ENCODE data around the gene TRIM32. TPM values are rescaled to one million over a fixed set of nuclear protein-coding genes. Genes with fewer than 3 reads are reported as not detected.

TRIM32 gene
- total RNA-seq, 4 donors from 2014 or later, result 15.8 to 20.3 (median 20.0) TPM

- Histone ChIP-seq H3K27ac (no peak overlapping the region), H3K36me3 (no peaks in the 10 kb centered on the region), H3K4me1 (no peaks in the 10 kb centered on the region), H3K9me3 (no peaks in the 10 kb centered on the region), H3K4me3 (replicated peaks in 1 of 3) (no peak overlapping the region), H3K27me3 (no peaks in the 10 kb centered on the region)
- DNase-seq, result no peak
- intact Hi-C loops (cut with DNase I), result no loop called here
- WGBS, 2 donors, result 67 to 78% methylated on average over 4 of the region's 4 CpGs
- TF ChIP-seq CTCF (IDR thresholded peaks at IDR 0.05) (no peak), POLR2A (IDR thresholded peaks at IDR 0.05) (no peak)
Measured at GRCh38 chr9:116713271-116713670, 26.2 kb downstream of the TRIM32 start.

GRCh38 chr9:116715751-116716150 is 28.6 kb downstream of the TRIM32 start:
- no peaks in the 10 kb centered on the region for H3K27me3 ChIP-seq
- H3K4me1 ChIP-seq, result no peaks in the 10 kb centered on the region
- no peaks in the 10 kb centered on the region for H3K36me3 ChIP-seq
- no peaks in the 10 kb centered on the region for H3K9me3 ChIP-seq
- 83 to 96% methylated on average over 1 of the region's 1 CpG for WGBS, 2 donors
- no peak for TF ChIP-seq CTCF (IDR thresholded peaks at IDR 0.05)
- TF ChIP-seq POLR2A (IDR thresholded peaks at IDR 0.05), result no peak
- H3K4me3 ChIP-seq (replicated peaks in 1 of 3), result no peak overlapping the region
- DNase-seq, result no peak
- intact Hi-C loops (cut with DNase I), result no loop called here
- no peak overlapping the region for H3K27ac ChIP-seq

GRCh38 chr9:116716438-116716837 is 29.3 kb downstream of the TRIM32 start:
- no peak for TF ChIP-seq CTCF (IDR thresholded peaks at IDR 0.05)
- TF ChIP-seq POLR2A (IDR thresholded peaks at IDR 0.05), result no peak
- no peaks in the 10 kb centered on the region for H3K4me1 ChIP-seq
- DNase-seq, result no peak
- no peaks in the 10 kb centered on the region for H3K27me3 ChIP-seq
- no peak overlapping the region for H3K4me3 ChIP-seq (replicated peaks in 1 of 3)
- no peaks in the 10 kb centered on the region for H3K36me3 ChIP-seq
- H3K9me3 ChIP-seq, result no peaks in the 10 kb centered on the region
- H3K27ac ChIP-seq, result no peak overlapping the region
- intact Hi-C loops (cut with DNase I), result no loop called here

- TF ChIP-seq POLR2A (IDR thresholded peaks at IDR 0.05) (no peak), CTCF (IDR thresholded peaks at IDR 0.05) (no peak)
- H3K4me1 ChIP-seq, result no peaks in the 10 kb centered on the region
- no peak overlapping the region for H3K4me3 ChIP-seq (replicated peaks in 1 of 3)
- no peak for DNase-seq
- no peak overlapping the region for H3K27ac ChIP-seq
- 27 to 42% methylated on average over 7 of the region's 7 CpGs for WGBS, 2 donors
- no peaks in the 10 kb centered on the region for H3K27me3 ChIP-seq
- no peaks in the 10 kb centered on the region for H3K9me3 ChIP-seq
- H3K36me3 ChIP-seq, result no peaks in the 10 kb centered on the region
- intact Hi-C loops (cut with DNase I), result no loop called here
Measured at GRCh38 chr9:116717150-116717549, 30.0 kb downstream of the TRIM32 start.

- TF ChIP-seq POLR2A (IDR thresholded peaks at IDR 0.05), result no peak
- no peak for TF ChIP-seq CTCF (IDR thresholded peaks at IDR 0.05)
- no peak for DNase-seq
- intact Hi-C loops (cut with DNase I), result no loop called here
- no peak overlapping the region for H3K27ac ChIP-seq
- 90 to 91% methylated on average over 4 of the region's 4 CpGs for WGBS, 2 donors
- H3K4me1 ChIP-seq, result no peaks in the 10 kb centered on the region
- H3K27me3 ChIP-seq, result no peaks in the 10 kb centered on the region
- no peak overlapping the region for H3K4me3 ChIP-seq (replicated peaks in 1 of 3)
- no peaks in the 10 kb centered on the region for H3K36me3 ChIP-seq
- H3K9me3 ChIP-seq, result no peaks in the 10 kb centered on the region
Measured at GRCh38 chr9:116718111-116718510, 31.0 kb downstream of the TRIM32 start.

Data from thyroid gland (tissue), 4 donors.